A549 (cell line): ENCODE results near the gene C15orf39. TPM values are rescaled to one million over a fixed set of nuclear protein-coding genes. Genes with fewer than 3 reads are reported as not detected.

Experiments
- ATAC-seq, 2 experiments: fragments of 200-7000 bp in 1 of 2; fragments of >200 bp in 1 of 2; cut with Nextera tagmentation in 1 of 2; cut with Tn5 transposase in 1 of 2; 3 replicates each; pipeline versions ENCODE4 v1.8.0 to v1.9.1; 2018 to 2020; ENCODE audit warnings: mild to moderate bottlenecking in 1 of 2, moderate library complexity in 1 of 2
- CTCF ChIA-PET: fragments of 300-600 bp; sonication (Branson Sonifier 250); formaldehyde crosslinking; extraction: SDS; loops from one replicate; lab custom pipeline; 2021; ENCODE audit warnings: antibody characterized with exemption, inconsistent platforms; lab: Yijun Ruan, JAX
- POLR2A ChIA-PET: fragments of 350-600 bp; formaldehyde crosslinking; extraction: SDS; loops from one replicate; lab custom pipeline; 2021; ENCODE audit warnings: antibody characterized with exemption, inconsistent platforms; lab: Yijun Ruan, JAX
- DNase-seq, 2 experiments: peaks; one replicate each; pipeline versions ENCODE4 v3.0.0 to v3.0.0-alpha.2; 2011 to 2016; ENCODE audit warnings: low read depth in 1 of 2, low spot score in 1 of 2
- FAIRE-seq: peaks from 2 replicates; lab custom pipeline; 2011; peaks lifted over from hg19 to GRCh38; lab: Jason Lieb, UNC
- H3K27ac ChIP-seq, 2 experiments: fragments of >200 bp; sonication (Bioruptor Twin); formaldehyde crosslinking; 3 replicates each; pipeline ENCODE4 v1.5.1; 2016 to 2017
- H3K4me1 ChIP-seq: fragments of >200 bp; sonication (Bioruptor Twin); formaldehyde crosslinking; 3 replicates; pipeline ENCODE4 v1.6.1; 2016
- H3K4me2 ChIP-seq: fragments of >200 bp; sonication (Bioruptor Twin); formaldehyde crosslinking; 3 replicates; pipeline ENCODE4 v1.6.1; 2016
- H3K4me3 ChIP-seq: fragments of >200 bp; sonication (Bioruptor Twin); formaldehyde crosslinking; 3 replicates; pipeline ENCODE4 v1.5.1; 2016
- H3K9me3 ChIP-seq: fragments of >200 bp; sonication (Bioruptor Twin); formaldehyde crosslinking; 3 replicates; pipeline ENCODE4 v1.6.1; 2016
- BCL3 ChIP-seq: fragments of >200 bp; sonication (Bioruptor Twin); formaldehyde crosslinking; IDR thresholded peaks from 3 replicates; pipeline ENCODE4 v1.6.1; 2016
- BHLHE40 ChIP-seq: IDR thresholded peaks from 2 replicates; pipeline ENCODE4 v1.6.1; 2012; ENCODE audit warnings: low read depth, low read length, inconsistent platforms
- CBX8 ChIP-seq: fragments of 200-600 bp; sonication (generic); IDR thresholded peaks from 2 replicates; pipeline ENCODE4 v1.6.1; 2016
- EHMT2 ChIP-seq: fragments of 200-600 bp; sonication (generic); IDR thresholded peaks from 2 replicates; pipeline ENCODE4 v1.6.1; 2016; ENCODE audit warnings: antibody characterized with exemption, low read depth, mild to moderate bottlenecking, moderate library complexity
- ELK1 ChIP-seq: fragments of 150-350 bp; IDR thresholded peaks from 2 replicates; pipeline ENCODE4 v1.6.1; 2014; ENCODE audit warnings: low read depth, mild to moderate bottlenecking, low read length
- ESRRA ChIP-seq: fragments of 150-350 bp; IDR thresholded peaks from 2 replicates; pipeline ENCODE4 v1.6.1; 2014; ENCODE audit warnings: mild to moderate bottlenecking, low read length, borderline replicate concordance
- FOSB ChIP-seq: fragments of 250-450 bp; sonication (Bioruptor Pico); IDR thresholded peaks from 2 replicates; pipeline ENCODE4 v1.5.0; 2020; ENCODE audit warnings: mild to moderate bottlenecking, moderate library complexity
- HES2 ChIP-seq: fragments of >200 bp; sonication (Bioruptor Twin); formaldehyde crosslinking; IDR thresholded peaks from 2 replicates; pipeline ENCODE4 v1.6.1; 2016
- KDM5A ChIP-seq: fragments of 200-600 bp; sonication (generic); IDR thresholded peaks from 2 replicates; pipeline ENCODE4 v1.6.1; 2016; ENCODE audit warnings: antibody characterized with exemption, mild to moderate bottlenecking
- MAFK ChIP-seq: fragments of 450-650 bp; IDR thresholded peaks from 2 replicates; pipeline ENCODE4 v1.6.1; 2014; ENCODE audit not compliant: partially characterized antibody
- MAX ChIP-seq: IDR thresholded peaks from 2 replicates; pipeline ENCODE4 v1.6.1; 2012
- NFE2L2 ChIP-seq: fragments of 150-350 bp; conservative IDR thresholded peaks from 2 replicates; pipeline ENCODE4 v1.6.1; 2014; ENCODE audit warnings: low read length
- NPAS2 ChIP-seq: fragments of 250-450 bp; sonication (Bioruptor Pico); IDR thresholded peaks from 2 replicates; pipeline ENCODE4 v1.8.0; 2022; ENCODE audit warnings: mild to moderate bottlenecking, moderate library complexity, borderline replicate concordance
- PBX3 ChIP-seq: IDR thresholded peaks from 2 replicates; pipeline ENCODE4 v1.6.1; 2012
- RARB ChIP-seq: fragments of 250-450 bp; sonication (Bioruptor Pico); IDR thresholded peaks from 2 replicates; pipeline ENCODE4 v1.8.0; 2021; ENCODE audit warnings: mild to moderate bottlenecking, moderate library complexity
- SMC3 ChIP-seq: fragments of >200 bp; sonication (Bioruptor Twin); formaldehyde crosslinking; IDR thresholded peaks from 3 replicates; pipeline ENCODE4 v1.6.1; 2018; ENCODE audit warnings: inconsistent platforms
- TP53 ChIP-seq: fragments of 250-450 bp; sonication (Bioruptor Pico); IDR thresholded peaks from 2 replicates; pipeline ENCODE4 v1.5.0; 2021; ENCODE audit warnings: mild to moderate bottlenecking, moderate library complexity
- ZC3H11A ChIP-seq: fragments of 450-650 bp; IDR thresholded peaks from 2 replicates; pipeline ENCODE4 v1.6.1; 2014; ENCODE audit warnings: antibody characterized with exemption, mild to moderate bottlenecking
- ZFP36 ChIP-seq: fragments of 450-650 bp; IDR thresholded peaks from 2 replicates; pipeline ENCODE4 v1.6.1; 2014; ENCODE audit warnings: borderline replicate concordance; ENCODE audit not compliant: partially characterized antibody
- WGBS: methylation state at CpG from one replicate; pipeline ENCODE4 v1.1.6; 2017; ENCODE audit errors: missing lambda C conversion rate; 5-methylcytosine and 5-hydroxymethylcytosine counted together
- polyA plus RNA-seq, 4 experiments: library from polyadenylated mRNA; depleted of rRNA in 3 of 4; stranded (reverse); fragments of >200 nt; fragmentation: RNase III in 1 of 4; extraction: RNeasy Plus Mini Kit Qiagen cat#74134 plus additional on column Dnase treatment in 1 of 4; gene quantifications; 2 replicates in 3 of 4; 3 replicates in 1 of 4; pipeline ENCODE4 v1.2.3, GENCODE V29; 2011 to 2017

Gene C15orf39
- polyA plus RNA-seq, 2 of the 4 experiments (the other 2 are of a cell fraction), result 5.7 to 16.7 TPM

- FAIRE-seq, result no peak
- TF ChIP-seq KDM5A (no peak), NFE2L2 (no peak), ELK1 (no peak), EHMT2 (no peak)
- no peak for ATAC-seq
- no peak overlapping the region for H3K4me2 ChIP-seq
- ChIA-PET POLR2A (interaction anchor here (1.5 kb wide), 1 partner anchor 9 kb away, joined by 5 read pairs; the partner anchor contains the start of gene C15orf39), CTCF (interaction anchor here (0.7 to 7.0 kb wide), 10 partner anchors 9 to 162 kb away, joined by 3 to 43 read pairs (median 6); partner anchors contain the start of gene C15orf39)
- H3K4me1 ChIP-seq, result no peaks in the 10 kb centered on the region
- H3K4me3 ChIP-seq, result no peak overlapping the region
- no peaks in the 10 kb centered on the region for H3K9me3 ChIP-seq
- no peak for DNase-seq
- 84% methylated on average over 4 of the region's 4 CpGs for WGBS
- H3K27ac ChIP-seq, result no peak overlapping the region
These were observed 9.4 kb upstream of the C15orf39 start for GRCh38 chr15:75192307-75192706.

- 47% methylated on average over 3 of the region's 3 CpGs for WGBS
- H3K4me1 ChIP-seq, result no peaks in the 10 kb centered on the region
- H3K4me3 ChIP-seq, result no peak overlapping the region
- TF ChIP-seq RARB (CRISPR knock-in tag) (no peak), FOSB (CRISPR knock-in tag) (no peak), BHLHE40 (no peak), MAX (no peak), TP53 (CRISPR knock-in tag) (no peak), PBX3 (no peak), BCL3 (no peak), SMC3 (no peak), ZFP36 (no peak), NPAS2 (CRISPR knock-in tag) (no peak), ZC3H11A (no peak), ESRRA (no peak), HES2 (no peak)
- H3K9me3 ChIP-seq, result no peaks in the 10 kb centered on the region
- DNase-seq (no peak), ATAC-seq (no peak), FAIRE-seq (no peak)
- ChIA-PET CTCF (interaction anchor here (1.0 to 7.0 kb wide), 6 partner anchors 8 to 163 kb away, joined by 3 to 43 read pairs (median 10); partner anchors contain the start of gene C15orf39), POLR2A (interaction anchor here (1.5 kb wide), 1 partner anchor 8 kb away, joined by 5 read pairs; the partner anchor contains the start of gene C15orf39)
- no peak overlapping the region for H3K4me2 ChIP-seq
- no peak overlapping the region for H3K27ac ChIP-seq
These were observed 8.4 kb upstream of the C15orf39 start for GRCh38 chr15:75193272-75193671.

GRCh38 chr15:75193976-75194375, 7.7 kb upstream of the C15orf39 start:
- ChIA-PET CTCF (interaction anchor here (1.6 to 7.0 kb wide), 5 partner anchors 7 to 164 kb away, joined by 7 to 43 read pairs (median 14); partner anchors contain the start of gene C15orf39), POLR2A (no interaction called here)
- DNase-seq (no peak), ATAC-seq (no peak), FAIRE-seq (no peak)
- Histone ChIP-seq H3K9me3 (no peaks in the 10 kb centered on the region), H3K4me2 (no peak overlapping the region), H3K4me3 (no peak overlapping the region), H3K4me1 (no peaks in the 10 kb centered on the region), H3K27ac (no peak overlapping the region)
- TF ChIP-seq CBX8 (no peak), MAFK (no peak)
- 69% methylated on average over 3 of the region's 3 CpGs for WGBS
